Peyer's patch (tissue), 4 donors: ENCODE results near the gene PEAK1.

Experiments used
- POLR2A ChIP-seq, 2 donors: fragments of 450-650 bp; IDR thresholded peaks; one replicate each; pipeline ENCODE4 v1.5.1; 2017; ENCODE audit warnings: antibody characterized with exemption in 2 of 2, mild to moderate bottlenecking in 2 of 2, moderate library complexity in 2 of 2
- TF ChIP-seq, protein P1 (sequence below), 6 experiments: fragments of 450-650 bp in 4 of 6; fragments of 200-600 bp in 2 of 6; sonication (generic) in 1 of 6; IDR thresholded peaks; one replicate each; pipeline ENCODE4 v1.5.1; 2017 to 2019; ENCODE audit warnings: antibody characterized with exemption in 6 of 6, mild to moderate bottlenecking in 3 of 6, moderate library complexity in 1 of 6

DNA sequence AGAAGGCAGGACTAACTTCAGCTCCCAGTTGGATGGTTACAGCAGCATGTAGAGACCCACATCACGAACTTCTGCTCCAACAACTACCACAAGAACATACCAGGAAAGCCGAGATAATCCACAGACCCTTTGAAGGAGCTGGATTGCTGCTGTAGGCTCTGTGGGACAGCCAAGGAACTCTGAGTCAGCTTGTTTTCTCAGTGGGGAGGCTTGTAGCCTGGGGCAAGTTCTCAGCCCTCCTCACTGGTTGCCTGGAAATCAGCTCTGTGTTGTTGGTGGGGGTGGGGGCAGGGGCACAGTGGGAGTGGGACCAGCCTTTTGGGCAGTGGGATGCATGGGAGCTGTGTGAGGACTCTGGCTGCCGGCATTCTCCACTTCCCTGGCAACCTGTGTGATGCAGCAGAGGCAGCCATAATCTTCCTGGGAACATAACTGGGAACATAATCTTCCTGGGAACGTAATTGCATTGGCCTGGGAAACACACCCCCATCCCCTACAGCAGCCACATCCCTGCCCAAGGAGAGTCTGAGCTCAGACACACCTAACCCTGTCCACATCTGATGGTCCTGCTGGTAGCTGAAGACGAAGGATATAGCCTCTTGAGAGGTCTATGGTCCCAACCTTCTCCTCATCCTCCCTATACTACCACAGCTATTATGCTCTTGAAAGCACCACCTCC is 153.1 kb downstream of the PEAK1 start:
- TF ChIP-seq, protein P1, sequence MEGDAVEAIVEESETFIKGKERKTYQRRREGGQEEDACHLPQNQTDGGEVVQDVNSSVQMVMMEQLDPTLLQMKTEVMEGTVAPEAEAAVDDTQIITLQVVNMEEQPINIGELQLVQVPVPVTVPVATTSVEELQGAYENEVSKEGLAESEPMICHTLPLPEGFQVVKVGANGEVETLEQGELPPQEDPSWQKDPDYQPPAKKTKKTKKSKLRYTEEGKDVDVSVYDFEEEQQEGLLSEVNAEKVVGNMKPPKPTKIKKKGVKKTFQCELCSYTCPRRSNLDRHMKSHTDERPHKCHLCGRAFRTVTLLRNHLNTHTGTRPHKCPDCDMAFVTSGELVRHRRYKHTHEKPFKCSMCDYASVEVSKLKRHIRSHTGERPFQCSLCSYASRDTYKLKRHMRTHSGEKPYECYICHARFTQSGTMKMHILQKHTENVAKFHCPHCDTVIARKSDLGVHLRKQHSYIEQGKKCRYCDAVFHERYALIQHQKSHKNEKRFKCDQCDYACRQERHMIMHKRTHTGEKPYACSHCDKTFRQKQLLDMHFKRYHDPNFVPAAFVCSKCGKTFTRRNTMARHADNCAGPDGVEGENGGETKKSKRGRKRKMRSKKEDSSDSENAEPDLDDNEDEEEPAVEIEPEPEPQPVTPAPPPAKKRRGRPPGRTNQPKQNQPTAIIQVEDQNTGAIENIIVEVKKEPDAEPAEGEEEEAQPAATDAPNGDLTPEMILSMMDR (IDR thresholded peaks at IDR 0.05): no peak
- no peak for TF ChIP-seq POLR2A (IDR thresholded peaks at IDR 0.05)
